CD14-positive monocyte (primary cell): Measurements from ENCODE around the gene RAF1. TPM values are rescaled to one million over a fixed set of nuclear protein-coding genes. Genes with fewer than 3 reads are reported as not detected.

Experiments
- DNase-seq, 3 donors: peaks; one replicate each; pipeline ENCODE4 v3.0.0-alpha.2; 2011 to 2022
- H2AFZ ChIP-seq: 2 replicates; pipeline ENCODE4 v1.6.0; 2012; ENCODE audit warnings: mild to moderate bottlenecking, low read depth, low read length, inconsistent platforms; ENCODE audit not compliant: insufficient read depth, poor library complexity, severe bottlenecking
- H3K27ac ChIP-seq, 2 donors: 1 replicate in 1 of 2; 2 replicates in 1 of 2; pipeline ENCODE4 v1.5.1; 2012 to 2013; ENCODE audit warnings: low read length in 2 of 2, control low read depth in 1 of 2, inconsistent platforms in 1 of 2, low read depth in 1 of 2, mild to moderate bottlenecking in 1 of 2
- H3K27me3 ChIP-seq, 2 donors: one replicate each; pipeline versions ENCODE4 v1.6.0 to v1.6.1; 2011 to 2013; ENCODE audit warnings: low read length in 2 of 2; ENCODE audit not compliant: control insufficient read depth in 2 of 2, insufficient read depth in 2 of 2
- H3K36me3 ChIP-seq, 2 donors: replicated peaks in 1 of 2; 1 replicate in 1 of 2; 2 replicates in 1 of 2; pipeline versions ENCODE4 v1.5.1 to v1.6.1; 2012 to 2013; ENCODE audit warnings: low read length in 2 of 2, control low read depth in 1 of 2, inconsistent platforms in 1 of 2, mild to moderate bottlenecking in 1 of 2; ENCODE audit not compliant: insufficient read depth in 2 of 2, control insufficient read depth in 1 of 2
- H3K4me1 ChIP-seq, 2 donors: 1 replicate in 1 of 2; 2 replicates in 1 of 2; pipeline versions ENCODE4 v1.5.1 to v1.6.1; 2012 to 2013; ENCODE audit warnings: low read length in 2 of 2, control low read depth in 1 of 2, inconsistent platforms in 1 of 2, mild to moderate bottlenecking in 1 of 2, moderate library complexity in 1 of 2; ENCODE audit not compliant: insufficient read depth in 2 of 2, control insufficient read depth in 1 of 2
- H3K4me2 ChIP-seq: replicated peaks from 2 replicates; pipeline ENCODE3; 2012; ENCODE audit warnings: low read length, moderate library complexity, mild to moderate bottlenecking; ENCODE audit not compliant: poor library complexity, severe bottlenecking; ENCODE audit errors: extremely low read depth
- H3K4me3 ChIP-seq, 3 experiments: fragments of 200-600 bp in 1 of 3; sonication (generic) in 1 of 3; replicated peaks in 1 of 3; 1 replicate in 2 of 3; 2 replicates in 1 of 3; pipeline ENCODE4 v1.5.1; 2011 to 2013; ENCODE audit warnings: low read length in 3 of 3, mild to moderate bottlenecking in 3 of 3, control low read depth in 2 of 3, low read depth in 2 of 3, inconsistent platforms in 1 of 3, moderate library complexity in 1 of 3
- H3K79me2 ChIP-seq: 2 replicates; pipeline ENCODE4 v1.6.0; 2012; ENCODE audit warnings: mild to moderate bottlenecking, control low read depth, inconsistent platforms, low read length, moderate library complexity; ENCODE audit not compliant: insufficient read depth
- H3K9ac ChIP-seq: 2 replicates; pipeline ENCODE4 v1.6.0; 2017; ENCODE audit warnings: low read length, mild to moderate bottlenecking; ENCODE audit not compliant: insufficient read depth, poor library complexity, severe bottlenecking
- H3K9me3 ChIP-seq, 2 donors: replicated peaks in 1 of 2; 1 replicate in 1 of 2; 2 replicates in 1 of 2; pipeline versions ENCODE4 v1.5.1 to v1.6.1; 2012 to 2013; ENCODE audit warnings: low read length in 2 of 2, control low read depth in 1 of 2; ENCODE audit not compliant: control insufficient read depth in 1 of 2, insufficient read depth in 1 of 2
- H4K20me1 ChIP-seq: 2 replicates; pipeline ENCODE4 v1.6.0; 2012; ENCODE audit warnings: mild to moderate bottlenecking, low read length, control low read depth, moderate library complexity; ENCODE audit not compliant: insufficient read depth
- H3K27ac Mint-ChIP-seq, 7 donors: one replicate each; pipeline ENCODE4 v1.8.0; 2020; ENCODE audit warnings: mild to moderate bottlenecking in 7 of 7, mixed read lengths in 7 of 7, moderate library complexity in 6 of 7, inconsistent platforms in 2 of 7
- H3K27me3 Mint-ChIP-seq, 3 donors: one replicate each; pipeline ENCODE4 v1.8.0; 2021 to 2022; ENCODE audit warnings: low read depth in 3 of 3, mild to moderate bottlenecking in 3 of 3, mixed read lengths in 3 of 3, moderate library complexity in 3 of 3, inconsistent platforms in 1 of 3
- H3K36me3 Mint-ChIP-seq, 2 donors: one replicate each; pipeline ENCODE4 v1.8.0; 2020; ENCODE audit warnings: mixed read lengths in 2 of 2, inconsistent platforms in 1 of 2, mild to moderate bottlenecking in 1 of 2
- H3K4me1 Mint-ChIP-seq: one replicate; pipeline ENCODE4 v1.8.0; 2020; ENCODE audit warnings: mild to moderate bottlenecking, mixed read lengths
- H3K4me3 Mint-ChIP-seq, 2 donors: one replicate each; pipeline ENCODE4 v1.8.0; 2020; ENCODE audit warnings: mild to moderate bottlenecking in 2 of 2, mixed read lengths in 2 of 2, moderate library complexity in 1 of 2
- H3K9me3 Mint-ChIP-seq, 7 donors: one replicate each; pipeline ENCODE4 v1.8.0; 2020 to 2022; ENCODE audit warnings: mixed read lengths in 7 of 7, mild to moderate bottlenecking in 6 of 7, moderate library complexity in 6 of 7, inconsistent platforms in 2 of 7
- WGBS: methylation state at CpG from one replicate; pipeline ENCODE4 v1.1.5; 2013; ENCODE audit warnings: missing lambda C conversion rate; ENCODE audit not compliant: insufficient coverage; 5-methylcytosine and 5-hydroxymethylcytosine counted together
- intact Hi-C, 2 donors: fragments of 100-400 bp; cut with micrococcal nuclease; formaldehyde crosslinking; loops; one replicate each; pipeline versions ENCODE4 v1.15.0 to v1.15.1; 2023
- polyA plus RNA-seq, 3 donors: library from polyadenylated mRNA; depleted of rRNA in 1 of 3; unstranded in 2 of 3; stranded (reverse) in 1 of 3; fragments of 300-500 nt in 2 of 3; fragments of >200 nt in 1 of 3; fragmentation: Illumina TruSeq in 2 of 3; gene quantifications; 1 replicate in 2 of 3; 2 replicates in 1 of 3; pipeline ENCODE4 v1.2.3, GENCODE V29; 2012 to 2021
- TF ChIP-seq, protein P1 (sequence below): fragments of 200-600 bp; IDR thresholded peaks from one replicate; pipeline ENCODE4 v1.8.0; 2022; ENCODE audit warnings: antibody characterized with exemption, mild to moderate bottlenecking

The RAF1 gene
- polyA plus RNA-seq, 3 donors: 73.0 to 181 (median 79.5) TPM

- Mint-ChIP-seq H3K4me3 (no peak overlapping the region), H3K27me3 (peaks cover 2 to 8% (median 2%) of the 10 kb centered on the region in 3 donors), H3K27ac (peak overlapping the region in 1 of 7 donors; percentile 14), H3K36me3 (no peaks in the 10 kb centered on the region), H3K4me1 (peaks cover 12% of the 10 kb centered on the region), H3K9me3 (no peaks in the 10 kb centered on the region)
- Histone ChIP-seq H3K4me3 (no peak overlapping the region), H3K4me2 (no peak overlapping the region), H3K27ac (no peak overlapping the region), H3K9ac (no peak overlapping the region), H3K79me2 (no peaks in the 10 kb centered on the region), H3K27me3 (no peaks in the 10 kb centered on the region), H3K36me3 (no peaks in the 10 kb centered on the region), H3K9me3 (no peaks in the 10 kb centered on the region), H2AFZ (no peak overlapping the region), H3K4me1 (peaks cover 7 to 8% of the 10 kb centered on the region in 2 donors), H4K20me1 (no peaks in the 10 kb centered on the region)
- intact Hi-C loops: no loop called here
- WGBS: 94% methylated on average over 2 of the region's 2 CpGs
- TF ChIP-seq, protein P1, sequence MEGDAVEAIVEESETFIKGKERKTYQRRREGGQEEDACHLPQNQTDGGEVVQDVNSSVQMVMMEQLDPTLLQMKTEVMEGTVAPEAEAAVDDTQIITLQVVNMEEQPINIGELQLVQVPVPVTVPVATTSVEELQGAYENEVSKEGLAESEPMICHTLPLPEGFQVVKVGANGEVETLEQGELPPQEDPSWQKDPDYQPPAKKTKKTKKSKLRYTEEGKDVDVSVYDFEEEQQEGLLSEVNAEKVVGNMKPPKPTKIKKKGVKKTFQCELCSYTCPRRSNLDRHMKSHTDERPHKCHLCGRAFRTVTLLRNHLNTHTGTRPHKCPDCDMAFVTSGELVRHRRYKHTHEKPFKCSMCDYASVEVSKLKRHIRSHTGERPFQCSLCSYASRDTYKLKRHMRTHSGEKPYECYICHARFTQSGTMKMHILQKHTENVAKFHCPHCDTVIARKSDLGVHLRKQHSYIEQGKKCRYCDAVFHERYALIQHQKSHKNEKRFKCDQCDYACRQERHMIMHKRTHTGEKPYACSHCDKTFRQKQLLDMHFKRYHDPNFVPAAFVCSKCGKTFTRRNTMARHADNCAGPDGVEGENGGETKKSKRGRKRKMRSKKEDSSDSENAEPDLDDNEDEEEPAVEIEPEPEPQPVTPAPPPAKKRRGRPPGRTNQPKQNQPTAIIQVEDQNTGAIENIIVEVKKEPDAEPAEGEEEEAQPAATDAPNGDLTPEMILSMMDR: no peak
- DNase-seq: no peak
Observed at GRCh38 chr3:12700800-12701199, 36.9 kb upstream of the RAF1 start.

- Mint-ChIP-seq H3K4me1 (peaks cover 7% of the 10 kb centered on the region), H3K36me3 (no peaks in the 10 kb centered on the region), H3K4me3 (no peak overlapping the region), H3K27ac (no peak overlapping the region), H3K9me3 (no peaks in the 10 kb centered on the region), H3K27me3 (peaks cover 1 to 5% (median 3%) of the 10 kb centered on the region in 3 donors)
- intact Hi-C loops: no loop called here
- no peak for DNase-seq
- H2AFZ ChIP-seq: peak overlapping the region; percentile 74
- no peak overlapping the region for H3K4me2 ChIP-seq
- H3K9ac ChIP-seq: no peak overlapping the region
- no peaks in the 10 kb centered on the region for H3K9me3 ChIP-seq
- no peaks in the 10 kb centered on the region for H3K27me3 ChIP-seq
- H3K27ac ChIP-seq: peak overlapping the region in 1 of 2 donors; percentile 32
- no peaks in the 10 kb centered on the region for H3K36me3 ChIP-seq
- H3K4me1 ChIP-seq: peaks cover 7 to 8% of the 10 kb centered on the region in 2 donors
- no peaks in the 10 kb centered on the region for H3K79me2 ChIP-seq
- no peak overlapping the region for H3K4me3 ChIP-seq
- TF ChIP-seq, protein P1: no peak
- no peaks in the 10 kb centered on the region for H4K20me1 ChIP-seq
- 83% methylated on average over 1 of the region's 2 CpGs for WGBS
Observed at GRCh38 chr3:12695916-12696315, 32.0 kb upstream of the RAF1 start.
